ENCODE data around the gene SMAD4.
"Not testable (repeated sequence)": the region's sequence is repeated elsewhere in the genome, so short reads cannot be mapped to it uniquely, and the experiment has no call there.

Gene SMAD4
- total RNA-seq = 20.5 to 63.3 (median 43.0) reads per million in 18 experiments

DNA sequence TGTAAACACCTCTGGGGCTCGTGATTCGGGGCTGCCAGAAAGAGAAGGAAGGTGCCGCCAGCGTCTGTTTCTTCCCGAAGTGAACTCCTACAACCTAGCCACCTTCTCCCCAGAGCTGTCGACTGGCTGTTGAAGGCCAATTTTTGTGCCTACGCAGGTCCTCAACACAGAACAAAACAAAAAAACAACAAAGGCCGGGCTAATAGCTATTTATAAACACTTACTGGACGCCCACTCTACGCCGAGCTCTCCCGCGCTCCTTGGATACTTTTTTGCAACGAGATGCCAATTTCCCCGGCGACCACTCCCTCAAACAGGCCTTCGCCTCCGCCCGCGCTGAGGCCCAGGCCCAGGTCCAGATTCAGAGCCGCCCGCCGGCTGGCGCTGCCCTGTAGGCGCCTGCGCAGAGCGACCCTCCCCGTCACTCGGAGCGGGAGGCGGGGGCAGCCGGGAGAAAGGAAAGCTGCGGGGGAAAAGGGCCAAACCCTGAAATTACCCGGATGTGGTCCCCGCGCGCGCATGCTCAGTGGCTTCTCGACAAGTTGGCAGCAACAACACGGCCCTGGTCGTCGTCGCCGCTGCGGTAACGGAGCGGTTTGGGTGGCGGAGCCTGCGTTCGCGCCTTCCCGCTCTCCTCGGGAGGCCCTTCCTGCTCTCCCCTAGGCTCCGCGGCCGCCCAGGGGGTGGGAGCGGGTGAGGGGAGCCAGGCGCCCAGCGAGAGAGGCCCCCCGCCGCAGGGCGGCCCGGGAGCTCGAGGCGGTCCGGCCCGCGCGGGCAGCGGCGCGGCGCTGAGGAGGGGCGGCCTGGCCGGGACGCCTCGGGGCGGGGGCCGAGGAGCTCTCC is at the start of gene SMAD4:
TSS of gene SMAD4 (plus strand) at position 520 of the 843 bp plus-strand sequence. CDS start 16,834 bp downstream, outside the sequence.
- peak; percentile 96 to 97 for DNase-seq

DNA sequence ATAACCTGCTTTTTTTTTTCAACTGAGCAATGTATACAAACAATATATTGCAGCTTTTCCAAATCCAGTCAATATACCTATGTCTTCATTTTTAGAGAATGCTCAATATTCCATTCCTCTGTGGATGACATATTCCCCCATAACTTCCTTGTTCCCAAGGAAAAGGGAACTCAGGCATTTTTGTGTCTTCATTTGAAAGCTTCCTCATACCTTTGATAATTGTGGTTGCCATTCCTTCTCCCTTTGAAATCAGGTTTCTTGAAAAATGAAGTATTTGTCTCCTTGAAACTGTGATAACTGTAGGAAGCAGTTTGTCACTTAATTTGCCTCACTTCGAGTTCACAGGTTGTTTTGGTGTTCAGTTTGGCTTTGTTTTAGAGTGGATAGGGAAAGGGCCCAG is 48.6 kb upstream of the SMAD4 start:
- peak in 1 of 2 donors; percentile 8 for DNase-seq

GRCh38 chr18:50982086-50982801 is 47.8 kb upstream of the SMAD4 start:
- DNase-seq = no peak

- DNase-seq = no peak
These were observed 47.2 kb upstream of the SMAD4 start for GRCh38 chr18:50982802-50983179.

- no peak for DNase-seq
These were observed 43.5 kb upstream of the SMAD4 start for GRCh38 chr18:50986360-50987087.

DNA sequence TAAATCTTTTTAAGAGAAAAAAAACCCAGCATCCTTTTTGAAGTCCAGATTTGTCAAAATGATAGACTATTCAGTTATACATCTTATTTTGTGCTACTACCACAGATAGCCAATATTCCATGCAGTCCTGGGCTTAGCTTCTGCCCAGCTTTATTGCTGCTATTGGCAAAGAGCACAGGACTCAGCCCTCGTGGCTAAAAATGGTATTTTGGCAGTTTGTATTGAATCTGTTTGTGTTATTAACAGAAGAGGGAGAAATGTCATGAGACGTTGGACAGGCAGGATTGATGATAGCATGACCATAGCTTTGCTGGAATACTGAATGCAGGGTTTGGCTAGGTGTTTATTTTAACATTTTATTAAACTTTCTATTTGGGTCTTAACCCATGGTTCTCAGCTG is 42.8 kb upstream of the SMAD4 start:
- no peak for DNase-seq

DNA sequence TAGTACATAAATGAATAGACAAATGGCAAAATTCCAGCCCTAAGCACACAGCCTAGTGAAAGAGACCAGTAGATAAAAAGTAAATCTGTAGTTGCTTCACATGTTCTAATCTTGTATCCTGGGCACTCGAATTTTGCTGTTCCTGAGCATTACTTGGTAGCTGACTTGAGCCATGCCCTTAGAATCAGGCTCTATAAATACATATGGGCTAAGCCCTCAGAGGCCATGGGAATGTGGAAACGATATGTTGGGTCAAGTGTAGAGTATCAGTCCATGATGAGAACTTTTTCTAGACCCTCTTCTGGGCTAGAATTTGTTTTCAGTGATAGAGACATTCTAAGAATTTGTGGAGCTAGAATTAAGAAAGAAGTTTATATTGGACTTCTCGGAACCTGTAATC is 40.3 kb upstream of the SMAD4 start:
- DNase-seq = no peak

GRCh38 chr18:50992351-50992762 is 37.7 kb upstream of the SMAD4 start:
- DNase-seq = no peak

DNA sequence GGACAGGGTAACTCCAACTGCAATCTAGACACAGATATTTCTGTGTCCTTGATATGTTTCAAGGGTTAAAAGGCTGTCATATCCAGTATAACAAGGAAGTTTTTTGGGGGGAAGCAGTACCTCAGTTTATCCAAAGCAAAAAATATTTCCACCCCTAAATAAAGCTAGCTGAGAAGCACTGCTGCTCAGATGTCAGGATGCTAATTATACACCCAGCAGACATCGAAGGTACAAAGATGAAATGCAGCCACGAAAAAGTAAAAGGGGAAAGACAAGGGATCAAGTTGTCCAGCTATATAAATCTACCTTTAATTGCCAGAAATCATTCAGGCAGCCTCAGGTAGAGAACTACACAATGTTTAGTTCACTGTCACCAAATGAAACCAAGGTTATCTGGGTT is 36.0 kb upstream of the SMAD4 start:
- no peak for DNase-seq

- not testable (repeated sequence) for DNase-seq
These were observed 26.8 kb upstream of the SMAD4 start for GRCh38 chr18:51003174-51003573.

- no peak for DNase-seq
These were observed 23.8 kb upstream of the SMAD4 start for GRCh38 chr18:51006061-51006818.

GRCh38 chr18:51006948-51007789 is 22.8 kb upstream of the SMAD4 start:
- no peak for DNase-seq

DNA sequence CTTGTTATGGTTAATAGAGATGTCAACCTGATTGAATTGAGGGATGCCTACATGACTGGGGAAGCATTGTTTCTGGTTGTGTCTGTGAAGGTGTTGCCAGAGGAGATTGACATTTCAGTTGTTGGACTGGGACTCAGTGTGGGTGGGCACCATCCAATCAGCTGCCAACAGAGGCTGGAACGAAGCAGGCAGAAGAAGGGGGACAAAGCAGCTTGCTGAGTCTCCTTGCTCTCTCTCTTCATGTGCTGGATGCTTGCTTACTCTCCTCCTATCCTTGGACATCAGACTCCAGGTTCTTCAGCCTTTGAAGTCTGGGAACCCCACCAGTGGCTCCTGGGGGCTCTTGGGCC is 22.2 kb upstream of the SMAD4 start:
- no peak for DNase-seq

- DNase-seq = peak; percentile 77 to 80
These were observed 20.9 kb upstream of the SMAD4 start for GRCh38 chr18:51009072-51009471.

DNA sequence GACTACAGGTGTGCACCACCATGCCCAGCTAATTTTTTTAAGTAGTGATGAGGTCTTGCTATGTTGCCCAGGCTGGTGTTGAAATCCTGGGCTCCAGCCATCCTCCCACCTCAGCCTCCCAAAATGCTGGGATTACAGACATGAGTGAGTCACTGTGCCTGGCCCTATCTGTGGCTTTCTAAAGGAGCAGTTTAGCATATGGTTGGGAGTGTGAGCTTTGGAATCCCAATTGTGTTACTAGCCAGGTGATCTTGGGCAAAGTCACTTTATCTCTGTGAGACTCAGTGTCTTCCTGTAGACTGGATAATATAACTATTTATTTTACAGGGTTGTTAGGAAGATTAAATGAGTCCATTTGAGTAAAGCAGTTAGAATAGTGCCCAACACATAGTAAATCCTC is 19.8 kb upstream of the SMAD4 start:
- DNase-seq = no peak

GRCh38 chr18:51011709-51012108 is 18.3 kb upstream of the SMAD4 start:
- no peak for DNase-seq

GRCh38 chr18:51012441-51012840 is 17.6 kb upstream of the SMAD4 start:
- DNase-seq = no peak

- no peak for DNase-seq
These were observed 16.8 kb upstream of the SMAD4 start for GRCh38 chr18:51013259-51013658.

- no peak for DNase-seq
These were observed 12.7 kb upstream of the SMAD4 start for GRCh38 chr18:51017140-51017879.

DNA sequence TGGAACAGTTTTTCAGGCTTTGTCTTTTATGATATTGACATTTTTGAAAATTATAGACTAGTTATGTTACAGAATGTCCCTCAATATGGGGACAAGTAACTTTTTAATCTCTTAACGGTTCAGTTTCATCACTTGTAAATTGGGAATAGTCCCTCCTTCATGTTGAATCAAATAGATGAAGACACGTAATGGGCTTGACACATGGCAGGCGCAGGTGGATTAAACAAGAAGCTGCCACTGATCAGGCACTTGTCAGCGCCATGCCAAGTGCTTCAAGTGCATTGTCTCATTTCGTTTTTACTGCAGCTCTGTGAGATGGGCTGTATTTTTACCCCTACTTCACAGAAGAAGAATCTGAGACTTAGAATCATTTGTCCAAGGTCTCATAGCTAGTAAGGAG is 9.5 kb upstream of the SMAD4 start:
- no peak for DNase-seq
